ENCODE results near the gene KRT9.

KRT9 gene

DNA sequence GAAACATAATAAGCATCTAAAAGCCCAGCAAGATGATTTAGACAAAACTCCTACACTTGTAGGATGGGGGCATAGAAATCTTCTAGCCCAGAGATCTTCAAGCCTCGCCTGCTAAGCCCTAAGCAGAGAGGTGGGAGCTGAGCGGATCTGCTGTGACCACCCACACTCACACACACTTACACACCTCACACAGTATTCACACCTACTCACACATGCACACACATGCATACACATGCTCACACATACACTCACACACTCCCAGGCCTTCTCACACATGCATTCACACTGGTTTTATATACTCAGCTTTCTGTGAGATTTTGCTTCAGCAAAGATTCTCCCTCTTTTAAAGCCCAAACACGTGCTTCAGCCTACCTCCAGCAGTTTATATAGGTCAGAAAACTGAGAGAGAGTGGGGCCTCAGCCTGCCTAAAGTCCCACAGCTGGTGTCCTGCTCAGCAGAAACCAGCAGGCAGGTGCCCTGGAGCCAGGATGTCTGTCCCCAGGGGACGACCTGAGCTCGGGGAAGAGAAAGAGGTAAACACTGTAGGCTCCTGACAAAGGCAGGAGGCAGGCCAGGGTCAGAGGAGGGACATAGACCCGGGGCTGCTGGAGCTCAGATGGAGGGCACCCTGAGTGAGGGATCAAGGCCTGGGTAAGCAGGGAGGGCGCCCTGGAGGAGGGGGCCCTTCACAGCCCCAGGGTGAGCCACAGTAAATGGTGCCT is 31.7 kb downstream of the KRT9 start:
- TF ChIP-seq MYC (IDR thresholded peaks at IDR 0.05; ENCODE audit: low read depth, low read length) (no peak), POLR2A (IDR thresholded peaks at IDR 0.05; ENCODE audit: extremely low read depth, insufficient read length) (no peak)
- TF ChIP-seq, protein P1, sequence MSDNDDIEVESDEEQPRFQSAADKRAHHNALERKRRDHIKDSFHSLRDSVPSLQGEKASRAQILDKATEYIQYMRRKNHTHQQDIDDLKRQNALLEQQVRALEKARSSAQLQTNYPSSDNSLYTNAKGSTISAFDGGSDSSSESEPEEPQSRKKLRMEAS (IDR thresholded peaks at IDR 0.05; ENCODE audit: low read depth, low read length), result no peak
- TF ChIP-seq, protein P2, sequence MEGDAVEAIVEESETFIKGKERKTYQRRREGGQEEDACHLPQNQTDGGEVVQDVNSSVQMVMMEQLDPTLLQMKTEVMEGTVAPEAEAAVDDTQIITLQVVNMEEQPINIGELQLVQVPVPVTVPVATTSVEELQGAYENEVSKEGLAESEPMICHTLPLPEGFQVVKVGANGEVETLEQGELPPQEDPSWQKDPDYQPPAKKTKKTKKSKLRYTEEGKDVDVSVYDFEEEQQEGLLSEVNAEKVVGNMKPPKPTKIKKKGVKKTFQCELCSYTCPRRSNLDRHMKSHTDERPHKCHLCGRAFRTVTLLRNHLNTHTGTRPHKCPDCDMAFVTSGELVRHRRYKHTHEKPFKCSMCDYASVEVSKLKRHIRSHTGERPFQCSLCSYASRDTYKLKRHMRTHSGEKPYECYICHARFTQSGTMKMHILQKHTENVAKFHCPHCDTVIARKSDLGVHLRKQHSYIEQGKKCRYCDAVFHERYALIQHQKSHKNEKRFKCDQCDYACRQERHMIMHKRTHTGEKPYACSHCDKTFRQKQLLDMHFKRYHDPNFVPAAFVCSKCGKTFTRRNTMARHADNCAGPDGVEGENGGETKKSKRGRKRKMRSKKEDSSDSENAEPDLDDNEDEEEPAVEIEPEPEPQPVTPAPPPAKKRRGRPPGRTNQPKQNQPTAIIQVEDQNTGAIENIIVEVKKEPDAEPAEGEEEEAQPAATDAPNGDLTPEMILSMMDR (IDR thresholded peaks at IDR 0.05; ENCODE audit: low read depth, low read length), result no peak
- no peak overlapping the region for H3K4me3 ChIP-seq (ENCODE audit: low read depth, low read length)
- no peak for DNase-seq (ENCODE audit: low read depth)

DNA sequence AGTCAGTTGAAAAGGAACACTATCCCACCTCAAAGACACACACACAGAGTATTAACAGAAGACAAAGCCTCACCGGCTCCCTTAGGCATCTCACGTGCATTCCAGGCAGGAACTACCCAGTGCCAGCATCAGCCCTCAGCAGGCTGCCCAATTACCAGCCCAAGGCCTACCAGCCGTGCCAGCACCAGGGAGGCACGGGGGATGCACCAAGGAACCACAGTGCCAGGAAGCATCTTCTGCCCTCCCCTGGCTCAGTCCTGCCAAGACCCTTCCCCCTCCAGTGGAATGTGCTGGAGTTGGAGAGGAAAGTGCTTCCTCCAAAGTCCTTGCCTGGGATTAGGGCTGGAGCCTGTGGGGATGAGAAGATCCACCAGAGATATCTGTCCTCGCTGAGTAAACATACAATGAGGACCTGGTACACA is 32.8 kb downstream of the KRT9 start:
- H3K4me3 ChIP-seq (ENCODE audit: low read depth, low read length), result no peak overlapping the region
- DNase-seq (ENCODE audit: low read depth), result no peak
- TF ChIP-seq, protein P2 (IDR thresholded peaks at IDR 0.05; ENCODE audit: low read depth, low read length), result no peak
- no peak for TF ChIP-seq POLR2A (IDR thresholded peaks at IDR 0.05; ENCODE audit: extremely low read depth, insufficient read length)
- TF ChIP-seq, protein P1 (IDR thresholded peaks at IDR 0.05; ENCODE audit: low read depth, low read length), result no peak
- TF ChIP-seq MYC (IDR thresholded peaks at IDR 0.05; ENCODE audit: low read depth, low read length), result no peak

DNA sequence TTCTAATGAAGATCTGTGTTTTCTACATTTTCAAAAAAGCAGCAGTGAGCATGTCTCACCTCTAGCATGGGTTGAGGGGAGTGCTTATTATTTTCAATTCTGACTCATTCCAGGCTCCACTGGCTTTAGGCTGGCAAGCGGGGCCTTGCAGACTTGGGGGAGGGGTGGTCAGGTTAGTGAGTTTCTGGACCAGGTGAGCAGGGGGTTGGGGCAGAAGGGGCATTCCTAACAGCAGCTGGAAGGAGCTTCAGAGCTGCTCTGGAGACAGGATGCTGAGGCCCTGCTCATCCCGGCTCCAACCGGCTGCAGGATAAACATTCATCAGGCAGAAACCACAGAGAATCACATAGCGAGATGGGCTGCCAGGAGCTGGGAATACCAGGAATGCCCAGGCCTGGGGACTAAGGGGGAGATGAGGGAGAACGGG is 33.3 kb downstream of the KRT9 start:
- no peak for TF ChIP-seq POLR2A (IDR thresholded peaks at IDR 0.05; ENCODE audit: extremely low read depth, insufficient read length)
- TF ChIP-seq, protein P2 (IDR thresholded peaks at IDR 0.05; ENCODE audit: low read depth, low read length), result no peak
- TF ChIP-seq, protein P1 (IDR thresholded peaks at IDR 0.05; ENCODE audit: low read depth, low read length), result no peak
- no peak for TF ChIP-seq MYC (IDR thresholded peaks at IDR 0.05; ENCODE audit: low read depth, low read length)
- no peak overlapping the region for H3K4me3 ChIP-seq (ENCODE audit: low read depth, low read length)
- no peak for DNase-seq (ENCODE audit: low read depth)

DNA sequence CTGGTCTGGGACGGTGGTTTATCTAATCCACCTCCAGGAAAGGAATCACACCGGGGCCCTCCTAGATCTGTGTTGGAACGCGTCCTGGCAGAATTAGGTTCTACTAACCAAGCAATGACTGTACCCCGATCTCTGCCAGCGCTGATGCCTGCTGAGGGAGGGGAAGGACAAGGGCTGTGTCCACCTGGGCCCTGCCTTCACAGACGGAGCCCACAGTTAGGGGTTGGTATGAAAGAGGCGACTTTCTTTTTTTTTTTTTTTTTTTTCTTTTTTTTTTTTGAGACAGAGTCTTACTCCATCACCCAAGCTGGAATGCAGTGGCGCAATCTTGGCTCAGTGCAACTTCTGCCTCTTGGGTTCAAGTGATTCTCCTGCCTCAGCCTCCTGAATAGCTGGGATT is 33.9 kb downstream of the KRT9 start:
- no peak for DNase-seq (ENCODE audit: low read depth)
- H3K4me3 ChIP-seq (ENCODE audit: low read depth, low read length), result no peak overlapping the region
- TF ChIP-seq POLR2A (IDR thresholded peaks at IDR 0.05; ENCODE audit: extremely low read depth, insufficient read length) (no peak), MYC (IDR thresholded peaks at IDR 0.05; ENCODE audit: low read depth, low read length) (no peak)
- TF ChIP-seq, protein P1 (IDR thresholded peaks at IDR 0.05; ENCODE audit: low read depth, low read length), result no peak
- TF ChIP-seq, protein P2 (IDR thresholded peaks at IDR 0.05; ENCODE audit: low read depth, low read length), result no peak

DNA sequence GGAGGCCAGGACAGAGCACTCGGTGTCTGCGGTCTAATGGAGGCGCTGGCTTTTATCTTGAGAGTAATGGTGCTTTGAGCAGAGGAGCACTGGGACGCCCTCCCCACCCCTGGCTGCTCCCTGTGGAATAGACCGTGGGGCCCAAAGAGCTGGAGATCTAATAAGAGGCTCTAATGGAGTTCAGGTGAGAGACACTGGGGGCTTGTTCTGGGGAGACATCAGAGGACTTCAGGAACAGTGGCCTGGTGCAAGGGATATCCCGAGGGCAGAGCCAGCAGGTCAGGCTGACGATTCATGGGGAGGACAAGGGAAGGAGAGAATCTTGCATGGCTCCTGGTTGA is 34.3 kb downstream of the KRT9 start:
- TF ChIP-seq MYC (IDR thresholded peaks at IDR 0.05; ENCODE audit: low read depth, low read length) (no peak), POLR2A (IDR thresholded peaks at IDR 0.05; ENCODE audit: extremely low read depth, insufficient read length) (no peak)
- TF ChIP-seq, protein P1 (IDR thresholded peaks at IDR 0.05; ENCODE audit: low read depth, low read length), result no peak
- TF ChIP-seq, protein P2 (IDR thresholded peaks at IDR 0.05; ENCODE audit: low read depth, low read length), result no peak
- no peak for DNase-seq (ENCODE audit: low read depth)
- no peak overlapping the region for H3K4me3 ChIP-seq (ENCODE audit: low read depth, low read length)
